ENCODE data around the gene CYP4V2.

DNA sequence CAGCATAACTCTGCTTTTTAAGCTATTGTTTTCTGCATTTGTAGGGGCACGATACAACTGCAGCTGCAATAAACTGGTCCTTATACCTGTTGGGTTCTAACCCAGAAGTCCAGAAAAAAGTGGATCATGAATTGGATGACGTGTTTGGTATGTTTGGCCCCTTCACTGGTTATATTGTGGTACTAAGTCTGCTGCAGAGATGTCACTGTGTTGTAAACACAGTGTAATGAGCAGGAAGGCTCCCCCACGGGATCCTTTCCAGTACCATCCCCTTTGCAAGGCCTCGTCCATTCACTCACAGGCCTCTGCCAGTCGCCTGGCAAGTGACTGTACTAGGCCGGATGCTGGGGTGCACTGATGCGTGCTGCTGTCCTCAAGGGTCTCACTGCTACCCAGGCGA, 13.8 kb downstream of the CYP4V2 start:
- TF ChIP-seq, protein P1, sequence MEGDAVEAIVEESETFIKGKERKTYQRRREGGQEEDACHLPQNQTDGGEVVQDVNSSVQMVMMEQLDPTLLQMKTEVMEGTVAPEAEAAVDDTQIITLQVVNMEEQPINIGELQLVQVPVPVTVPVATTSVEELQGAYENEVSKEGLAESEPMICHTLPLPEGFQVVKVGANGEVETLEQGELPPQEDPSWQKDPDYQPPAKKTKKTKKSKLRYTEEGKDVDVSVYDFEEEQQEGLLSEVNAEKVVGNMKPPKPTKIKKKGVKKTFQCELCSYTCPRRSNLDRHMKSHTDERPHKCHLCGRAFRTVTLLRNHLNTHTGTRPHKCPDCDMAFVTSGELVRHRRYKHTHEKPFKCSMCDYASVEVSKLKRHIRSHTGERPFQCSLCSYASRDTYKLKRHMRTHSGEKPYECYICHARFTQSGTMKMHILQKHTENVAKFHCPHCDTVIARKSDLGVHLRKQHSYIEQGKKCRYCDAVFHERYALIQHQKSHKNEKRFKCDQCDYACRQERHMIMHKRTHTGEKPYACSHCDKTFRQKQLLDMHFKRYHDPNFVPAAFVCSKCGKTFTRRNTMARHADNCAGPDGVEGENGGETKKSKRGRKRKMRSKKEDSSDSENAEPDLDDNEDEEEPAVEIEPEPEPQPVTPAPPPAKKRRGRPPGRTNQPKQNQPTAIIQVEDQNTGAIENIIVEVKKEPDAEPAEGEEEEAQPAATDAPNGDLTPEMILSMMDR (IDR thresholded peaks at IDR 0.05) = no peak
- TF ChIP-seq RAD21 (IDR thresholded peaks at IDR 0.05; ENCODE audit: low read length) (no peak), TCF12 (IDR thresholded peaks at IDR 0.05) (no peak), SMC3 (IDR thresholded peaks at IDR 0.05; ENCODE audit: low read depth, low read length) (no peak), TEAD4 (IDR thresholded peaks at IDR 0.05; ENCODE audit: borderline replicate concordance, insufficient read depth) (no peak), POLR2AphosphoS5 (IDR thresholded peaks at IDR 0.05; ENCODE audit: low read depth, low read length) (no peak), RCOR1 (IDR thresholded peaks at IDR 0.05; ENCODE audit: low read length) (no peak), EP300 (IDR thresholded peaks at IDR 0.05; ENCODE audit: borderline replicate concordance in 1 of 2, low read depth in 1 of 2, low read length in 1 of 2) (no peak)
- TF ChIP-seq, protein P2, sequence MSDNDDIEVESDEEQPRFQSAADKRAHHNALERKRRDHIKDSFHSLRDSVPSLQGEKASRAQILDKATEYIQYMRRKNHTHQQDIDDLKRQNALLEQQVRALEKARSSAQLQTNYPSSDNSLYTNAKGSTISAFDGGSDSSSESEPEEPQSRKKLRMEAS (IDR thresholded peaks at IDR 0.05; ENCODE audit: low read depth) = no peak
- TF ChIP-seq, protein P3, sequence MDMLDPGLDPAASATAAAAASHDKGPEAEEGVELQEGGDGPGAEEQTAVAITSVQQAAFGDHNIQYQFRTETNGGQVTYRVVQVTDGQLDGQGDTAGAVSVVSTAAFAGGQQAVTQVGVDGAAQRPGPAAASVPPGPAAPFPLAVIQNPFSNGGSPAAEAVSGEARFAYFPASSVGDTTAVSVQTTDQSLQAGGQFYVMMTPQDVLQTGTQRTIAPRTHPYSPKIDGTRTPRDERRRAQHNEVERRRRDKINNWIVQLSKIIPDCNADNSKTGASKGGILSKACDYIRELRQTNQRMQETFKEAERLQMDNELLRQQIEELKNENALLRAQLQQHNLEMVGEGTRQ (IDR thresholded peaks at IDR 0.05; ENCODE audit: borderline replicate concordance, low read depth, low read length) = no peak

Data from SK-N-SH (cell line).